Esophagus squamous epithelium (tissue), 4 donors: Measurements from ENCODE around the gene TRABD2B.

Source experiments
- POLR2A ChIP-seq, 4 donors: fragments of 450-650 bp; IDR thresholded peaks; one replicate each; pipeline ENCODE4 v1.6.1; 2017; ENCODE audit warnings: antibody characterized with exemption in 4 of 4, mild to moderate bottlenecking in 4 of 4, moderate library complexity in 3 of 4
- TF ChIP-seq, protein P1 (sequence below), 6 experiments: fragments of 450-650 bp in 4 of 6; fragments of 200-600 bp in 2 of 6; sonication (generic) in 2 of 6; IDR thresholded peaks; one replicate each; pipeline ENCODE4 v1.5.1; 2016 to 2019; ENCODE audit warnings: antibody characterized with exemption in 6 of 6, mild to moderate bottlenecking in 4 of 6, moderate library complexity in 4 of 6

DNA sequence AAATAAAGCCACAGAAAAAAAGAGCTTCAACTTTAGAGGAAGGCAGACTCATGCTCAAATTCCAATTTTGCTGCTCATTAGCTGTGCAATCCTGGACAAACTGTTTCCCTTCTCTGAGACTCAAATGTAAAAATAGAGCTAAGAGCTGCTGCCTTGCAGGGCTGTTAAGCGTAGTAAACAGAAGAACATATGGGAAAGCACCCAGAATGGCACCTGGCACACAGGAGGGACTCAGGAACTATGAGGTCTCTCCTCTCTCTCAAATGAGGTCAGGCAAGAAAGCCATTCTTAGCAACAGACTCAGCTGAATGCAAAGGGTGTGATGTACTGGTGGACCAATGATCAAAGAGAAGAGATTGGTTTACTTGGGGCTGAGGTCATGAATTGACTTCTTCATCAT, 61.3 kb downstream of the TRABD2B start:
- no peak for TF ChIP-seq POLR2A (IDR thresholded peaks at IDR 0.05)
- TF ChIP-seq, protein P1, sequence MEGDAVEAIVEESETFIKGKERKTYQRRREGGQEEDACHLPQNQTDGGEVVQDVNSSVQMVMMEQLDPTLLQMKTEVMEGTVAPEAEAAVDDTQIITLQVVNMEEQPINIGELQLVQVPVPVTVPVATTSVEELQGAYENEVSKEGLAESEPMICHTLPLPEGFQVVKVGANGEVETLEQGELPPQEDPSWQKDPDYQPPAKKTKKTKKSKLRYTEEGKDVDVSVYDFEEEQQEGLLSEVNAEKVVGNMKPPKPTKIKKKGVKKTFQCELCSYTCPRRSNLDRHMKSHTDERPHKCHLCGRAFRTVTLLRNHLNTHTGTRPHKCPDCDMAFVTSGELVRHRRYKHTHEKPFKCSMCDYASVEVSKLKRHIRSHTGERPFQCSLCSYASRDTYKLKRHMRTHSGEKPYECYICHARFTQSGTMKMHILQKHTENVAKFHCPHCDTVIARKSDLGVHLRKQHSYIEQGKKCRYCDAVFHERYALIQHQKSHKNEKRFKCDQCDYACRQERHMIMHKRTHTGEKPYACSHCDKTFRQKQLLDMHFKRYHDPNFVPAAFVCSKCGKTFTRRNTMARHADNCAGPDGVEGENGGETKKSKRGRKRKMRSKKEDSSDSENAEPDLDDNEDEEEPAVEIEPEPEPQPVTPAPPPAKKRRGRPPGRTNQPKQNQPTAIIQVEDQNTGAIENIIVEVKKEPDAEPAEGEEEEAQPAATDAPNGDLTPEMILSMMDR (IDR thresholded peaks at IDR 0.05): no peak
